Measurements from ENCODE around the gene PTGR2.
"Not testable (repeated sequence)": the region's sequence is repeated elsewhere in the genome, so short reads cannot be mapped to it uniquely, and the experiment has no call there.

Gene PTGR2

GRCh38 chr14:73815849-73816248, 35.8 kb upstream of the PTGR2 start:
- DNase-seq (ENCODE audit: low read depth, low spot score), result no peak
- Histone ChIP-seq H3K4me3 (no peak overlapping the region), H3K9ac (ENCODE audit: insufficient read length) (no peak overlapping the region), H3K27ac (no peak overlapping the region), H3K9me3 (ENCODE audit: low read depth, low read length) (no peaks in the 10 kb centered on the region), H3K36me3 (ENCODE audit: insufficient read depth, low read length) (no peaks in the 10 kb centered on the region)
- no peak for TF ChIP-seq FOXP2 (optimal IDR thresholded peaks at IDR 0.05; ENCODE audit: control extremely low read depth, extremely low read length, insufficient read depth)
- no peak for TF ChIP-seq EZH2 (IDR thresholded peaks at IDR 0.05)
- TF ChIP-seq POLR2AphosphoS5 (IDR thresholded peaks at IDR 0.05; ENCODE audit: borderline replicate concordance, low read depth, low read length), result no peak

- Histone ChIP-seq H3K4me3 (no peak overlapping the region), H3K36me3 (ENCODE audit: insufficient read depth, low read length) (no peaks in the 10 kb centered on the region), H3K9ac (ENCODE audit: insufficient read length) (no peak overlapping the region), H3K9me3 (ENCODE audit: low read depth, low read length) (no peaks in the 10 kb centered on the region), H3K27ac (no peak overlapping the region)
- no peak for TF ChIP-seq FOXP2 (optimal IDR thresholded peaks at IDR 0.05; ENCODE audit: control extremely low read depth, extremely low read length, insufficient read depth)
- no peak for TF ChIP-seq EZH2 (IDR thresholded peaks at IDR 0.05)
- DNase-seq (ENCODE audit: low read depth, low spot score), result no peak
Observed at GRCh38 chr14:73816393-73816816, 35.2 kb upstream of the PTGR2 start.

DNA sequence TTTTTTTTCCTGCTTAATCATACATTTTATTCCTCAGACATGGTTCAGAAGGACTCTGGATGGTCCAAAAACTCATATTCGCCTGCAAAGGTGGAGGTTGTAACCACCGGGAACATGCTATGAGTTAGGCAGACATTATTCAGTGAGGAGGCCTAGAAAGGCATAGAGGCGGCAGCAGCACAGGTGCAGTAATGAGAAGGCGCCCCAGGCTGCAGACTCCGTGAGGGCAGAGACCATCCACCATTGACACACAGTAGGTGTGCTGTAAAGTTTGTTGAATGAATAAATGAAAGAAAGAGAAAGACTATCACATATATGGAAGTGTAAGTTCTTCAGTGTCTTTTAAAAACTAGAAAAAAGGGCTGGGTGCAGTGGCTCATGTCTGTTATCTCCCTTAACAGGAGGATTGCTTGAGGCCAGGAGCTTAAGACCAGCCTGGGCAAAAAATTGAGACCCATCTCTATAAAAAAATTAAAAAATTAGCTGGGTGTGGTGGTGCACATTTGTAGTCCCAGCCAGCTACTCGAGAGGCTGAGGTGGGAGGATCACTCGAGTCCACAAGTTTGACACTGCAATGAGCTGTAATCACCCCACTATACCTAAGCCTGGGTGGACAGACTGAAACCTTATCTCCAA, 34.5 kb upstream of the PTGR2 start:
- Histone ChIP-seq H3K36me3 (ENCODE audit: insufficient read depth, low read length) (no peaks in the 10 kb centered on the region), H3K27ac (no peak overlapping the region), H3K4me3 (no peak overlapping the region), H3K9ac (ENCODE audit: insufficient read length) (no peak overlapping the region), H3K9me3 (ENCODE audit: low read depth, low read length) (no peaks in the 10 kb centered on the region)
- TF ChIP-seq EZH2 (IDR thresholded peaks at IDR 0.05) (no peak), FOXP2 (optimal IDR thresholded peaks at IDR 0.05; ENCODE audit: control extremely low read depth, extremely low read length, insufficient read depth) (no peak), POLR2AphosphoS5 (IDR thresholded peaks at IDR 0.05; ENCODE audit: borderline replicate concordance, low read depth, low read length) (no peak)
- no peak for DNase-seq (ENCODE audit: low read depth, low spot score)

DNA sequence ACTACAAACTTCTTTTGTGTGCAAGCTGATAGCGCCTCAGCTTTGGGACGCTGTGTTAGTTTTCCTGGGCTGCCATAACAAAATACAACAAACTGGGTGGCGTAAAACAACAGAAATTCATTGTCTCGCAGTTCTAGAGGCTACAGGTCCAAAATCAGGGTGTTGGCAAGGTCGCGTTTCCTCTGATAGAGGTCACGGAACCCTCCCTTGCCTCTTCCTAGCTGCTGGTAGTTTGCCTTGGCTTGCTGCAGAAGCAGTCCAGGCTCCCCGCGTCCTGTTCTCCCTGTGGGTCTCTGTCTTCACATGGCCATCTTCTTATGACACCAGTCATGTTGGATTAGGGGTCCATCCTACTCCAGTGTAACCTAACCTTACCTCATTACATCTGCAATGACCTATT, 32.8 kb upstream of the PTGR2 start:
- H3K9me3 ChIP-seq (ENCODE audit: low read depth, low read length), result no peaks in the 10 kb centered on the region
- no peak overlapping the region for H3K27ac ChIP-seq
- TF ChIP-seq EZH2 (IDR thresholded peaks at IDR 0.05), result no peak
- no peak for TF ChIP-seq FOXP2 (optimal IDR thresholded peaks at IDR 0.05; ENCODE audit: control extremely low read depth, extremely low read length, insufficient read depth)
- no peak for TF ChIP-seq POLR2AphosphoS5 (IDR thresholded peaks at IDR 0.05; ENCODE audit: borderline replicate concordance, low read depth, low read length)
- H3K36me3 ChIP-seq (ENCODE audit: insufficient read depth, low read length), result no peaks in the 10 kb centered on the region
- H3K9ac ChIP-seq (ENCODE audit: insufficient read length), result no peak overlapping the region
- H3K4me3 ChIP-seq, result no peak overlapping the region
- DNase-seq (ENCODE audit: low read depth, low spot score), result no peak

- Histone ChIP-seq H3K9ac (ENCODE audit: insufficient read length) (no peak overlapping the region), H3K4me3 (no peak overlapping the region), H3K27ac (no peak overlapping the region), H3K9me3 (ENCODE audit: low read depth, low read length) (no peaks in the 10 kb centered on the region), H3K36me3 (ENCODE audit: insufficient read depth, low read length) (no peaks in the 10 kb centered on the region)
- TF ChIP-seq FOXP2 (optimal IDR thresholded peaks at IDR 0.05; ENCODE audit: control extremely low read depth, extremely low read length, insufficient read depth), result no peak
- no peak for TF ChIP-seq EZH2 (IDR thresholded peaks at IDR 0.05)
- TF ChIP-seq POLR2AphosphoS5 (IDR thresholded peaks at IDR 0.05; ENCODE audit: borderline replicate concordance, low read depth, low read length), result no peak
- no peak for DNase-seq (ENCODE audit: low read depth, low spot score)
Observed at GRCh38 chr14:73820631-73821030, 31.0 kb upstream of the PTGR2 start.

DNA sequence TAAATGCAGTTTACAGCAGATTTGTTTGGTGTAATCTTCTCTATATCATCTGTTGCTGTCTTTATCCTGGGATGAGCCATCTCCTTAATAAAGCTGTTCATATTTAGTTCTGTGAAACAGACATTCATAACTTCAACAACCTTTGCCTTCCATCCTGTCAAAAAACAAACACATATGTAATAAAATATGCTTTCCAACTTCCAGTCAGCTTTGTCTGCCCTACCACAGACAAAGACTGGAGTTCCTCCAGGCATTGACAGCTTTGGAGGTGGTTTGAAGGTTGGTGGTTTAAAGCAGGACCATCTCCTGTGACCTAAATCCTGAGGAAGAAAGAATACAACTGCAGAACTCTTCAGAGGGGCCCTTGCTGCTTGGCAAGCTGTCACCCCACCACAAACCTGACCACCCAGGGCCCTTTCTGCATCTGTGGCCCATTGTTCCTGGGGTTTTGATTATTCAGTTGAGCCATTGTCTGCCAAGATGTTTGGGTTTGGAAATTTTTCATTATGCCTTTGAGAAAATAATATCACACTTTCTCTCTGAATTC, 28.2 kb upstream of the PTGR2 start:
- TF ChIP-seq FOXP2 (optimal IDR thresholded peaks at IDR 0.05; ENCODE audit: control extremely low read depth, extremely low read length, insufficient read depth) (no peak), POLR2AphosphoS5 (IDR thresholded peaks at IDR 0.05; ENCODE audit: borderline replicate concordance, low read depth, low read length) (no peak), EZH2 (IDR thresholded peaks at IDR 0.05) (no peak)
- H3K27ac ChIP-seq, result no peak overlapping the region
- H3K4me3 ChIP-seq, result no peak overlapping the region
- H3K36me3 ChIP-seq (ENCODE audit: insufficient read depth, low read length), result no peaks in the 10 kb centered on the region
- no peak for DNase-seq (ENCODE audit: low read depth, low spot score)
- no peak overlapping the region for H3K9ac ChIP-seq (ENCODE audit: insufficient read length)
- no peaks in the 10 kb centered on the region for H3K9me3 ChIP-seq (ENCODE audit: low read depth, low read length)

- Histone ChIP-seq H3K9ac (ENCODE audit: insufficient read length) (no peak overlapping the region), H3K27ac (no peak overlapping the region), H3K9me3 (ENCODE audit: low read depth, low read length) (no peaks in the 10 kb centered on the region), H3K36me3 (ENCODE audit: insufficient read depth, low read length) (no peaks in the 10 kb centered on the region), H3K4me3 (no peak overlapping the region)
- DNase-seq (ENCODE audit: low read depth, low spot score), result no peak
- no peak for TF ChIP-seq EZH2 (IDR thresholded peaks at IDR 0.05)
Observed at GRCh38 chr14:73824127-73824526, 27.5 kb upstream of the PTGR2 start.

GRCh38 chr14:73824536-73824935, 27.1 kb upstream of the PTGR2 start:
- H3K9ac ChIP-seq (ENCODE audit: insufficient read length), result no peak overlapping the region
- no peak for DNase-seq (ENCODE audit: low read depth, low spot score)
- no peak overlapping the region for H3K4me3 ChIP-seq
- no peaks in the 10 kb centered on the region for H3K36me3 ChIP-seq (ENCODE audit: insufficient read depth, low read length)
- H3K27ac ChIP-seq, result no peak overlapping the region
- no peaks in the 10 kb centered on the region for H3K9me3 ChIP-seq (ENCODE audit: low read depth, low read length)
- TF ChIP-seq FOXP2 (optimal IDR thresholded peaks at IDR 0.05; ENCODE audit: control extremely low read depth, extremely low read length, insufficient read depth) (no peak), EZH2 (IDR thresholded peaks at IDR 0.05) (no peak), POLR2AphosphoS5 (IDR thresholded peaks at IDR 0.05; ENCODE audit: borderline replicate concordance, low read depth, low read length) (no peak)

- no peak overlapping the region for H3K9ac ChIP-seq (ENCODE audit: insufficient read length)
- no peak for TF ChIP-seq EZH2 (IDR thresholded peaks at IDR 0.05)
- TF ChIP-seq POLR2AphosphoS5 (IDR thresholded peaks at IDR 0.05; ENCODE audit: borderline replicate concordance, low read depth, low read length), result no peak
- no peak for TF ChIP-seq FOXP2 (optimal IDR thresholded peaks at IDR 0.05; ENCODE audit: control extremely low read depth, extremely low read length, insufficient read depth)
- no peak overlapping the region for H3K27ac ChIP-seq
- no peak for DNase-seq (ENCODE audit: low read depth, low spot score)
- no peaks in the 10 kb centered on the region for H3K36me3 ChIP-seq (ENCODE audit: insufficient read depth, low read length)
- no peak overlapping the region for H3K4me3 ChIP-seq
- no peaks in the 10 kb centered on the region for H3K9me3 ChIP-seq (ENCODE audit: low read depth, low read length)
Observed at GRCh38 chr14:73825551-73826188, 26.0 kb upstream of the PTGR2 start.

DNA sequence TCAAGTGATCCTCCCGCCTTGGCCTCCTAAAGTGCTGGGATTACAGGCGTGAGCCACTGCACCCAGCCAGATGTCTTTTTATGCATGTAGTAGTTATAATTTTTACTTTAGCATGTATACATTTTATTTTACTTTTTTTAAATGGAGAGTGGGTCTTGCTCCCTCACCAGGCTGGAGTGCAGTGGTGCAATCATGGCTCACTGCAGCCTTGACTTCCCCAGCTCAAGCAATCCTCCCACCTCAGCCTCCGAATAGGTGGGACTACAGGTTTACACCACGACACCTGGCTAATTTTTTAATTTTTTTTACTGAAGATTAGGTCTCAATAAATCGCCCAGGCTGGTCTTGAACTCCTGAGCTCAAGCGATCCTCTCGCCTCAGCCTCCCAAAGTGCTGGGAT, 24.4 kb upstream of the PTGR2 start:
- H3K4me3 ChIP-seq; H3K36me3 ChIP-seq (ENCODE audit: insufficient read depth, low read length); DNase-seq (ENCODE audit: low read depth, low spot score); H3K9me3 ChIP-seq (ENCODE audit: low read depth, low read length); H3K27ac ChIP-seq; H3K9ac ChIP-seq (ENCODE audit: insufficient read length): not testable (repeated sequence)

Data from SK-N-MC (cell line).